Endothelial cell of umbilical vein (primary cell): ENCODE results near the gene TDRD7.

Experiments
- EZH2 ChIP-seq: IDR thresholded peaks from 2 replicates; pipeline ENCODE4 v1.6.1; 2012; ENCODE audit warnings: borderline replicate concordance, low read depth, mild to moderate bottlenecking, moderate library complexity, low read length, inconsistent platforms; ENCODE audit not compliant: severe bottlenecking
- JUN ChIP-seq: IDR thresholded peaks from 2 replicates; pipeline ENCODE4 v1.6.1; 2011; ENCODE audit warnings: borderline replicate concordance, low read depth; ENCODE audit not compliant: insufficient read length, insufficient read depth
- POLR2A ChIP-seq: IDR thresholded peaks from 2 replicates; pipeline ENCODE4 v1.6.1; 2012; ENCODE audit warnings: low read depth, mild to moderate bottlenecking, control low read depth, low read length
- POLR2AphosphoS5 ChIP-seq: IDR thresholded peaks from 2 replicates; pipeline ENCODE4 v1.6.1; 2012; ENCODE audit warnings: low read depth, mild to moderate bottlenecking, control low read depth, low read length, moderate library complexity; ENCODE audit not compliant: insufficient read depth
- TF ChIP-seq, protein P1 (sequence below), 2 donors: IDR thresholded peaks; 1 replicate in 1 of 2; 2 replicates in 1 of 2; pipeline ENCODE4 v1.5.1; 2011; ENCODE audit warnings: low read length in 2 of 2, mild to moderate bottlenecking in 2 of 2, moderate library complexity in 2 of 2, control low read depth in 1 of 2, inconsistent platforms in 1 of 2, low read depth in 1 of 2; ENCODE audit not compliant: insufficient read depth in 1 of 2; ENCODE audit errors: extremely low read depth in 1 of 2

DNA sequence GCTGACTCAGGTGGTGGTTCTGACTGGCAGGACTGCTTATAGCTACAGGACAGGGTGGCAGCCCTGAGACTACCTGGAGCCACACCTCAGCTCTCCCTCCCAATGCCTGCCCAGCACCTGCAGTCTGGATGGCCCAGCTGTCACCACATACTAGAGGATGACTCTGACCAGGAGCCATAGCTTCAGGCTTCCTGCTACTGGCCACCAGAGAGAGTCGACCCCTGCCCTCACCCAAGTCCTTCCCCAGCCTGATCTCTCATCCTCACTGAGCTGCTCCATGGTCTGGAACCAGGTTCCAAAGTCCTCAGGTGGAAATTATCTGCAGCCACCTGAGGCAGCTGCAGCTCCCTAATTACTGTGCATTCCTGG lies 25.6 kb upstream of the TDRD7 start:
- TF ChIP-seq, protein P1, sequence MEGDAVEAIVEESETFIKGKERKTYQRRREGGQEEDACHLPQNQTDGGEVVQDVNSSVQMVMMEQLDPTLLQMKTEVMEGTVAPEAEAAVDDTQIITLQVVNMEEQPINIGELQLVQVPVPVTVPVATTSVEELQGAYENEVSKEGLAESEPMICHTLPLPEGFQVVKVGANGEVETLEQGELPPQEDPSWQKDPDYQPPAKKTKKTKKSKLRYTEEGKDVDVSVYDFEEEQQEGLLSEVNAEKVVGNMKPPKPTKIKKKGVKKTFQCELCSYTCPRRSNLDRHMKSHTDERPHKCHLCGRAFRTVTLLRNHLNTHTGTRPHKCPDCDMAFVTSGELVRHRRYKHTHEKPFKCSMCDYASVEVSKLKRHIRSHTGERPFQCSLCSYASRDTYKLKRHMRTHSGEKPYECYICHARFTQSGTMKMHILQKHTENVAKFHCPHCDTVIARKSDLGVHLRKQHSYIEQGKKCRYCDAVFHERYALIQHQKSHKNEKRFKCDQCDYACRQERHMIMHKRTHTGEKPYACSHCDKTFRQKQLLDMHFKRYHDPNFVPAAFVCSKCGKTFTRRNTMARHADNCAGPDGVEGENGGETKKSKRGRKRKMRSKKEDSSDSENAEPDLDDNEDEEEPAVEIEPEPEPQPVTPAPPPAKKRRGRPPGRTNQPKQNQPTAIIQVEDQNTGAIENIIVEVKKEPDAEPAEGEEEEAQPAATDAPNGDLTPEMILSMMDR (IDR thresholded peaks at IDR 0.05; ENCODE audit: extremely low read depth in 1 of 2, insufficient read depth in 1 of 2, low read depth in 1 of 2, low read length in 2 of 2) = no peak
- TF ChIP-seq EZH2 (no peak), POLR2AphosphoS5 (no peak), POLR2A (no peak), JUN (no peak)
